NCI-H1417 (cell line): ENCODE data around the gene TUBB6.
A peak's percentile ranks its signal among the peaks of the same experiment; 100 is the strongest.

Experiments
- DNase-seq, 3 experiments: peaks; one replicate each; lab custom pipeline; 2025; lab: John Stamatoyannopoulos, UW

TUBB6 gene

DNA sequence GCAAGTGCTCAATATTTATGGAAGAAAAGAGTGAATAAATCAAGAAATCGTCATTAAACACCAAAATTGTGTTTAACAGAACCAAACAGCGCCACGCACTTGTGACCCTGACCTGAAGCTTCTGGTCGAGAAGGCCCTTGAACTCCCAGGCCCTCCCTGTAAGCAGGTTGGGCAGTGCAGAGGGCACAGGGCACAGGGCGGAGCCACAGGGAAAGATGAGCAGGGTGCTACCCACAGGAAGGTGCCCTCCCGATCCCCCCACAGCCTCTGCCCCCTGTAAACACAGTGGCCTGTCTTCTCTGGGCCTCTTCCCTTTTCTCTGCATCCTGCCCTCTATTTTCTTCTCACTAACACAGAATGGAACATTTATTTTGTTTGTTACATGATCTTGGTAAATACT lies 16.9 kb upstream of the TUBB6 start:
- DNase-seq = no peak

DNA sequence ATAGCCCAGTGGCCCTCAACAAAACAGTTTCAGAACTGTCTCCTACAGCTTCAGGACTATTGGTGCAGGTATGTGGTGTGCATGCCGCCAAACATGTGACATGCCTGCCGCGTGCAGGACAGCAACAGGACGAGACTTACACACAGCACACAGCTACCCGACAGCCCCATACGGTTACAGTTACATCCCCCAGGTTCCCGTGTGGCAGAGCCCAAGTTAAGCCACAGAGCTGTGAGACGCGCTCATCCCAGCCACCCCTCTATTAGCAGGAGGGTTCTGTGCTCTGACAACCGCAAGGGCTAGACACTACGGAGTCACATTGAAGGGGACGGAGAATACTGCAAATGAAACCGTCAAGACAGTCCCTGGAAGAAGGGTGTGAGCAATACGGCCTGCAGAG lies 16.4 kb upstream of the TUBB6 start:
- DNase-seq = no peak

DNA sequence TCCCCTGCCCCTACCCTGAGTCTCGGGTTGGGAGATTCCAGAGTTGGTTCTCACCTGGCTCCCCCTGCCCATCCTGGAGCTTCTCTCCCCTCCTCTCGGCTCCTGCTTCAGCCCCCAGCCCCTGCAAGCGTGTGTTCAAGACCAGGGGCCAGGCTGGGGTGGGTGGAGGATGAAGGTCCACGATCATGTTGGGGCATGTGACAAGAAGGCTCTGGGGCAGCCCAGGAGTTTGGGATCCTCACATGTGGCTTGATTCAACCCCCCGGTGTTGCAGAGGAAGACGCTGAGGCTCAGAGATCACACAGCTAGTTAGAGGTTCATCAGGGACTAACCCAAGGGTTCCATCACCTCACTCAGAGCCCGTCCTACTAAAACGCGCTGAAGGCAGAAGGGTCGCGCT lies 14.2 kb upstream of the TUBB6 start:
- DNase-seq = no peak

DNA sequence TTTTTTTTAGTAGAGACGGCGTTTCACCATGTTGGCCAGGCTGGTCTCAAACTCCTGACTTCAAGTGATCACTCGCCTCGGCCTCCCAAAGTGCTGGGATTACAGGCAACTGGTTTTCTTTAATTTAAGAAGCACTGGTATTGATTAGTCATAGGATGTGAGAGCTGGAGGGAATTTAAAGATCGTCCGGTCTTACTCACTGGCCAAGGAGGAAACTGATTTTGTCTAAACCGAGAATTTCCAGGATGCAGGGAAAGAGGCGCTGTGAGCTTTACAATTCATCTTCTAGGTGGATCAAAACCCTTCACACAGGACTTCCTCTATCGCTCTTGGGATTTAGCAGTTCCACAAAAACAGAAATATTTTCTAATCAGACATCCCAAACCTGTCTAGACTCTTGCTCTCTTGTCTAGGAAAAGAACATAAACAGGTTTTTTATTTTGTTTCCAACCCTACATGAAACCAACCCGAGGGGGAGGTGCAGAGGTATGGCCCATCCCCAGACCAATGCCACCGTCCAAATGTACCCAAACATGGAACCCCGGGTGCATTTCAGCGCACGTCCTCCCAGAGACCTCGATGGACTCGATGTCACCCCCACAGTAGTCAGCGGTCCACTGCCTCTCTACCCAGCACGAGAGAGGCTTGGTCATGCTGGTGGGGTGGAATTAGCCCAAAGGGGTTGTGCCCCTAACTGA lies 12.5 kb upstream of the TUBB6 start:
- no peak for DNase-seq

DNA sequence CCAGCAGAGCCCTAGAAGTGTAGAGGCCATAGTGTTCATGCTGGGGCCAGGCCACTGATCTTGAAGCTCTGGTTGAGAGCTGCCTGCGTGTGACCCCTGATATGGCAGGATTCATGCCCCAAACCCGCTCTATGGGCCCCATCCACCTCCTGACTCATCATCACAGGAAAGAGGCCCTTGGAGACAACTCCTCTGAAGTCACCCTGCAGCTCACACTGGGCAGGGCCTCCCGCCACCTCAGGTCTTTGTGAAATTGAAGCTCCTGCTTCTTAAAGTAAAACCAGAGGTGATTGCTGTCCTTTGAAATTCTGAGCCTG lies 12.0 kb upstream of the TUBB6 start:
- DNase-seq = no peak

DNA sequence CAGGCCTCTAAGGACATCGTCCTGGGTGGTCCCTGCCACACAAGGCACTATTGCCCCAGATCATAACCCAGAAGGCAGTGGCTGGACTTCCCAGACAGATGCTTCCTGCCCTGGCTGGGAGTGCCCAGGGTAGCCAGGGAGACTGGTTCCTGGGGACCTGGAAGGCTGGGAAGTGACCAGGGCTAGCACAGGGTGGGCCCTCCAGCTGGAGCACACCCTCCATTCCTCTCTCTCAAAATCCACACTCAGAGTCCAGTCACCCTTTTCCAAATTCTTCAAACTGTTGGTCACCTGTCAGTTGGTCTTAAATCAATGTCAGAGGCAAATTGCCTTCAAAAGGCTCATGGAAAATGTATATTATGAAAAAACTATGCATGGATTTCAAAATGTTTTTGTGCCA lies 11.6 kb upstream of the TUBB6 start:
- DNase-seq = no peak

DNA sequence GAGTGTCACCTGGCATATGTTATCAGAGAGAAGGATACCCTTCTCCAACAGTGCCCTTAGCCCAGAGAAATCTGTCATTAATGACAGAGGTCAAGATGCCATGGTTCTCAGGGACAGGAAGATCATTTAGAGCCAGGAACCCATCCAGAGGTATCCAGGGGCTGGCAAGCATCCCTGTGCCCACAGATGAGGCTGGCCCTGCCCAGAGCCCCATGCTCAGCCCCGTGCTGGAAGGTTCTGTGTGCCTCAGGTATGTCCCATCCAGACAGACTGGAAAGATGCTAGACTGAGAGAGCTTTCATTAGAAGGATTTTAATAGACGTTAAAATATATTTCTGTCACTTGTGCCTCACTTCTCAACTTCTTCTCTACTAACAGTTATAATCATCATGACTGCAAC lies 8.2 kb upstream of the TUBB6 start:
- no peak for DNase-seq

DNA sequence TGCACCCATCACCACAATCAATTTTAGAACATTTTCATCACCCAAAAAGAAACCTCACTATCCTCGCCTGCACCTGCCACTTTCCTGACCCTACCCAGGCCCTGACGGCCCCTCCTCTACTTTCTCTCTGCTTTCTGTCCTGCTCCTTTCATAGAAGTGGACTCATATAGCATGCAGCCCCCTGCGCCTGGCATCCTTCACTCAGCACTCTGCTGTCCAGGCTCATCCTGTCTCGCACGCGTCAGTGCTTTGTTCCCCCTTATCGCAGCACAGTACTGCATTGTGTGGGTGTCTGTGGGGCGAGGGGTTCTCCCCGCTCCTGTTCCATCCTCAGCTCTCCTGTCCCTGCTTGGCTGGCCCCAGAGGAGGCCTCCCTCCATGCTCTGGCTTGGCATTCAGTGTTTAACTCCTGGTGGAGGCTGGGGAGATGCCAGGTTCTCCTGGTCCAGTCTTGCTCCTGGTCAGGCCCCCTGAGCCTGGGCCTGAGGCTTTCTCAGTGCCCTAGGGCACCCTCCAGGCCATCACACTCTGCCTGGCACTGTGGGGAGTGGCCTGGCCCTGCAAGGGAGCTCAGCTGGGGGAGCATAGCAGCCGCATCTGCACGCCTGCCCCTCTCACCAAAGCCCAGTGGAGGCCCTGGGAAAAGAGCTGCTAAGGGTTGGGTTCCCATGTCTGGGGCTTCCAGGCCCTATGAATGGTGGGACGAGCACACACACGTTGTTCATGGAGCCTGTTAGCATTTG lies 6.6 kb upstream of the TUBB6 start:
- no peak for DNase-seq

DNA sequence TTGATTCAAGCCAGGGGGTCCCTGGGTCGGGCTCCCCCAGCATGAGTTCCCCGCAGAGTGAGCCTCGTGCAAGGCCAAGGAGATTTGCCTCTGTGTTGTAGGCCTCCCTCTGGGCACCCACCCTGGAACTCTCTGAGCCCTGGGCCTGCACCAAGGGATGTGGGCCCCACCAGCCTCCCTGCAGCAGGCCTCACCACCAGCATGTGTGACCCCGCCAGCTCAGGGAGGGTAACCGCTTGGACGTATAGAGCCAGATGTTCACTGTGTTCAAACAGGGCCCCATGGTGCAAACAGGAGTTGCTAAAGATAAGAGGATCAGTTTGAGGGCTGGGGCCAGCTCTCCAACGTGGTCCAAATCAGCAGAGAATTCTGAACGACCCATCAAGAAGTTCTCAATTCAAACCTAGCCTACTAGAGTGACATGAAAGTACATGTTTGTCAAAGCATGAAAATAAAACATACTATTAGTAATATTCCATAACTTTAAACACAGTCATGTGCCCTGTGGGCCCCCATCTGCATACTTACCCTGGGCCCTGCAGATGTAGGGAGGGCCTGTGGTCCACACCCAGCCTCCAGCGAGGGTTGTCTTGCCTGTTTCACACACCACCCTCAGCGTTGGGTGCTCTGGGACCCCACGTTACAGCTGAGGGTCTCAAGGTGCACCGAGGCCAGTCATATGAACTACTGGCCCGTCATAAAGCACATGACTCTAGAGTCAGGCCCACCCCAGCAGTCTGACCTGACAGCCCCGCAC lies 5.5 kb upstream of the TUBB6 start:
- DNase-seq = no peak

DNA sequence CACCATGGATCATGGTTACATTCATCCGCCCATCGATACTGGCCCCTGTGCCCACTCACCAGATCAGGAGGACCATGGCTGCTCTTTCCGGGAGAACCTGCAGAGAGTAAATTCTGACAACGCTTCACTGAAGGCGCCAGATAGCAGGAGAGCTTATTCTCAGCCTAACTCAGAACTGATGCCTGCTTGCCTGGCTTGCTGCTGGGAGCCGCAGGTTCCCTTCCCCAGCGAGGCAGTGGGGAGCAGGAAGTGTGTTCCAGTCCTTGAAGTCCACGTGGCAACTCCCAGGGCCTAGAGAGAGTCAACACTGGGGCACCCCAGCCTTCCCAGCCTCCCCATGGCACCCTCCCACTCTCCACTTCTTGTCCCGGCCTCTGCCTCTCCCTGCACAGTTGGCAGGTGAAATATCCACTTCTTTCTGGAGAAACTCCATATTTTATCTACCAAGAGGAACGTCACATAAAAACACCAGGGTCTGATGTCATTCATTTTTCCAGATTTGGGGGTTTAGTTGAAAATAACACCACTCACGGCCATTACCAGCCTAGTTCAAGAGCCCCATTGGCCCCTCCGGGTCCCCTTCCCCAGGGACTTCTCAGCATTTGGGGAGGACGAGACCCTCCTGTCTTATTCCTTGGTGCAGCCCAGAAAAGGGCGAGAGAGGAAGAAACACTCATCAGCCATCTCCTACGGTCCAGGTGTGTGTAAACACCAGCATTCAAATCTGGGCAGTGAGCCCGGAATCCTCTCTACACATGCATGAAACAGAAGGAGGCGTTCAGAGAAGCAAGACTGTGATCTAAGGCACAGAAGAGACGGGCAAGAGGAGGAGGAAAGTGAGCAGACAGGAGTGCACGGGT lies 3.5 kb upstream of the TUBB6 start:
- DNase-seq = peak; percentile 5 to 30 (median 5)

DNA sequence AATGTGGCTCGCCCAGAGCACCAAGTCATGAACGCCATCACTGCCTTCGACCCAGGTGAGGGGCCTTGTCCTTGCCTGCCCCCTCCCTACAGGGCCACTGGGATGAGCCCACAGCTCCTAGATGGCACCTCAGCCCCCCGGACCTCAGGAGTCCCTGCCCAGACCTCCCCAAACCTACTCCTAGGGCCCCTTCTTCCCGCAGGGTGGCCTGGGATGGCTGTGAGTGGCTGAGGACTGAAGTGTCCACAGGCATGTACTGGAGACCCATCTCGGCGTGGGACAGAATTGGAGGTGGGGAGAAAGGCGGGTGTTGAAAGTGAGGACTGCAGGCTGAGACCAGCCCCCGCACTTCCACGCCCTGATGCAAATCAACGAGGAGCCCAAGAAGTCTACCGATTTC lies 2.8 kb upstream of the TUBB6 start:
- DNase-seq = no peak

DNA sequence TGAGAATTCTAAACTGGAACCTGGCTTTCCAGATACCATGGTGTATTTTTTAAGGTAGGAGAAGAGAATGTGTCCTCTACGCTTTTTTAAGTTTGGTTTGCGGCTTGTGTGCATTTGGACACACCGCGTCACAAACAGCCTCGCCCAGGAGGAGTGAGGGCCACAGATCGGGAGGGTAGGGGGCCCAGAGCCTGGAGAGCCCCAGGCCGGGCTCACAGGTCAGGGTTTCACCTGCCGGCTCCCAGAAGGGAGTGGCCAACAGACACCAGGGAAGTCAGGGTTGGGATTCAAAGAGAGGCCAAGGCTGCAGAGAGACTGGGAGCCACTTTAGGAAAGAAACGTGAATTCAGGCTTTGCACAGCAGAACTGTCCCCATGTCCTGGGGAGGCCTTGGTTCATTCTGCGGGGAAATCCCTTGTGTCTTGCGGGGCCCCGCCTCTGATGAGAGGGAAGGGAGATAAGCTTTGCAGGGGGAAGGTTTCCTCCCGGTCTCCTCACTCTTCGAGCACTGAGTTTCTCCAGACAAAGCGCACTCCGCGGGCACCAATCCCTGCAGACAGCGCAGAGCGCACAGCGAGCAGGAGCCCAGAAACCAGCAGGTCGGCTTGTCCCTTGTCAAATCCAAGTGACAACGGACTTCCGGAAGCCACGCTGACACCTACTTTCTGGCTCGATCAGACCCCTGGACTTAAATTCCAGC lies 2.0 kb upstream of the TUBB6 start:
- DNase-seq = no peak

DNA sequence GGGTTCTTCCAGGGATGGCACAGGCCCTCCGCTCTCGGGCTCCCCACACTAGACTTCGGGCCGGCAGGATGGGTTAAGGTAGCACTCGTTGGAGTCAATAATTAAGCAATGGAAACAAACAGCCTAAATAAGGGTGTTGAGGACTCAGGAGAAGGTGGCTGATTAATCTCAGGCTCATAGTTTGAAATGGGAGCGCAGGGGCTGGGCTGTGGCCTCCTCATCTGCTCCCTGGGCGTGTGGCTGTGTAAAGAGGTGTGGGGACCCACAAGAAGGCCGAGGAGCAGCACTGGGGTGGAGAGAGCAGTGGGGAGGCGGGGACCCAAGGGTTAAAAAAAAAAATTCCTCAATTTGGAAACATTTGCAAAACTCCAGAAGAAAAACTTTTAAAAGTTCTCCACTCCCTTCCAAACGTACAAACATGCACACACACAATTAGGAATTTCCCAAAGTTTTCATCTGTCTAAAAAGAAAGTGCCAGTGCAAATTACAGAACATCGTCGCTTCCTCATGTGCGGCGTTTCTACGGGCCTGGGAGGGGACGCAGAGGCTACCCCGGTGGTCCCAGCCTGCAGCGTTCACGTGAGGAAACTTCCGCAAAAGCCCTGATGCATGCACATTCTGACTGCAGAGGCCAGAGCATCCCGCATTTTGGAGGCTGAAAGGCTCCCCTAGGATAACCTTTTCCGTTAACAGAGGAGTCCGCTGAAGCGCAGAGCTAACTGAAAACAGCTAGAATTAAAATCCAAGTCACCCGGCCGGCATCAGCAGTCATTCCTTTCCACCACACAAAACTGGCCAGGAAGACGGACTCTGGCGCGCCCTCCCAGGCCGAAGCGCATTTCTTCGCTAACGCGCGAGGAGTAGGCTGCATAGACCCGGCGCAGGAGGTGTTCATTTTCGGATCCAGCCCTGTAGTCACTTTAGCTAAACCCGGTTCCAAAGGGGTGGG lies 1.0 kb upstream of the TUBB6 start:
- DNase-seq = no peak

DNA sequence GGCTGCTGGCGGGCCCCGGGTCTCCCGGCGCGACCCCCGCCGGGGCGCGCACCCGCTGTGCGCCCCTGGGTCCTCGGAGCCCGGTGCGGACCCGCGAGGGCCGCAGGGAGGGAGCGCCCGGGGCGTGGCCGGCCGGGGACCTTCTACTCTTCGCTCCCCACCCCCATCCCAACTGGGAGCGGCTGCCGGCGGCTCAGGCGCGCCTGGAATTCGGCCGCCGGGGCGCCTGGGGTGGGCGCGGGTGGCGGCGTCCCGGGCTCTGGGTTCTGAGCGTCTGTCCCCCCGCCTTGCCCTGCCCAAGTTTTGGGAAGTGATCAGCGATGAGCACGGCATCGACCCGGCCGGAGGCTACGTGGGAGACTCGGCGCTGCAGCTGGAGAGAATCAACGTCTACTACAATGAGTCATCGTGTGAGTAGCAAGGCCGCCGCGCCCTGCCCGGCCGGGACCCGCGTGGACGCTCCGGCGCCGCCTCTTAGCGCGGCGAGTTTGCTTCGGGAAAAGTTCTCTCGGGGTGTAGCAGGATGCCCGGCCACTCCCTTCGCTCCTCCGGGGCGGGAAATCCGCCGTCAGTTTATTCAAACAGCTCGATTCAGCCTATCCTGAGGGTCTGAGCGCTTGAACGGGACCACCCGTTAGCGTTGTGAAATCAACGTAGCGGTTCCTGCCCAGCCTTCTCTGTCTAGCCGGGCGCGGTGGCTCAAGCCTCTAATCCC lies 502 bp downstream of the TUBB6 start:
- DNase-seq = no peak

DNA sequence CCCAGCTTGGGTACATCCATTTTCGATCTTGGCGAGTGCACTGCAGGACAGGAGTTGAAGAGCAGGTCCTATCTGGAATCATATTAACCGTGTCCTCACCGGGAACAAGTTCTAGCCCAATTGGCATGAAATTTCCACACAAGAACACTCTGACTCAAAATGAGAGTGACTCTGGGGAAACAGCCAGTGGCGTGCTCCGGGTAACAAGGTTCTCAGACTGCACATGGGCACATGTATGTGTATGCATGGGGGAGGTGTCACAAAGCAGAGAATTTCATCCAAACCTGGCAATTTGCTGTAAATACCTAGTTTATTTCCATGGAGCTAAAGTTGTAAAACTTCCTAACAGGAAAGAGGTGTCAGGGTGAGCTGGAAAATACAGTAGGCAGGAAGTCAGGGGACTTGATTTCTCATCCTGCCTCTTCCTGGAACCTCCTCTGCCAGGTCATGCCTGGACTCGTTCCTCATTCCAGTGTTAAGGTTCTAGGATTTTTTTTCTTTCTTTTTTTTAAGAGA lies 1.7 kb downstream of the TUBB6 start:
- no peak for DNase-seq

DNA sequence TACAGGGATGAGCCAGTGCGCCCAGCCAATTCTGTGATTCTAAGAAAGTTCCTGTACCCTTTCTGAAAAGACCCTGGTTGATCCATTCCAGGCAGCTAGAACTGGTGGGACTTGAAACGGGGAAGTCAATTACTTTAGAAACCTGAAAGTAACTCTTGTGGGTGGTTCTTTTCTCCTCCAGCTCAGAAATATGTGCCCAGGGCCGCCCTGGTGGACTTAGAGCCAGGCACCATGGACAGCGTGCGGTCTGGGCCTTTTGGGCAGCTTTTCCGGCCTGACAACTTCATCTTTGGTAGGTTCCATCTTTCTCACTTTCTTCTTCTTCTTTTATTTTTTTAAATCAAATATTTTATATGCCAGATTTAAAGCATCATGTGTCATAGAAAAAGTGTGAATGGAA lies 2.7 kb downstream of the TUBB6 start:
- no peak for DNase-seq

DNA sequence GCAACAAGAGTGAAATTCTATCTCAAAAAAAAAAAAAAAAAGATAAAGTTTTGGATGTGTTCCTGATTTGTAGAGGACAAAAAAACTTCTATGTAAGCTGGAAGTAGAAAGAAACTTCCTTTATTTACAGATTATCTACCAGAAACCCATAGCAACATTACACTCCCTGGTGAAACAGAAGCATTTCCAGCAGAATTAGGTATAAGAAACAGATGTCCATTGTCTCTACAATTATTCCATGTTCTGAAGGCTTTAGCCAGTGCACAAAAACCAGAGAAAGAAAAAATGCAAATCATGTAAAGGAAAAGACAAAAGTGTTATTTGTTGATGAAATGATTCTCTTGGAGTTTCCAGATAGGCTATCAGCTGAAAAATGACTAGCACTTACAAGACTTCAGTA lies 4.9 kb downstream of the TUBB6 start:
- no peak for DNase-seq

DNA sequence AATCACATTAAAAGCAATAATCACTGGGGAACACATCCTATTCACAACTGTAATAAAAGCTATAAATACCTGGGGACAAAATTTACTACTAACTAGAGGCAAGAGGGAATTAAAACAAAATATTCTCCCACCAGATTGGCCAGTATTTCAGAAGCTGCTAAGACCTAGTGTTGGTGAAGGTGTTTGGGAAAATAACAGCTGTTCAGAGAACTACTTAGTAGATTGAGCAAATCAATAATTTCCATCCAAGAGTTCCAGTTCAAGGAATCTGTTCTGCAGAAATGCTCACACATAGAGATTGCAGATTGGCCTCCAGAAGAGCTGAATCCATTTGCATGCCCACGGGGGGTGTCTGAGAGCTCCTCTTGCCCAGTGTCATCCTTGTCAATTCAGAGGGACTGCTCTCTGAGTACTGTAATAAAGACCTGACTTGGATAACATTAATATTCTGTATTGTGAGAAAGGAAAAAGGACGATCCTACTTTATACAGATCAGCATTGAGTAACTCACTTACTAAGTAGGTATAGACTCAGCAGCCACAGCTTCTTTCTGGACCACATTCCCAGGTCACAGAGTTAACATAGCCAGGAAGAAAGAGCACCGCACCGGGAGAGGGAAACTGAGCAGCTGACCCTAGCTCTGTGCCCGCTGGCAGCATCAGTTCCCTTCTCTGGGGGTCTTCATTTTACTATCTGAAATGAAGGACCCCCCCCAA lies 5.6 kb downstream of the TUBB6 start:
- no peak for DNase-seq
